Measurements from ENCODE around the gene SLC35C1. TPM values are rescaled to one million over a fixed set of nuclear protein-coding genes. Genes with fewer than 3 reads are reported as not detected.

Gene SLC35C1
- total and polyA plus RNA-seq, 2 of the 8 experiments (the other 6 are each of a cell fraction or from before 2014, with no cell fraction given) = 4.6 to 10.6 TPM

- ChIA-PET POLR2A (ENCODE audit: partially characterized antibody) (no interaction called here), CTCF (ENCODE audit: partially characterized antibody) (interaction anchor here (1.4 to 8.5 kb wide), 3 partner anchors 13 to 43 kb away, joined by 3 to 50 read pairs (median 12); no protein-coding TSS in a partner anchor)
- H3K18ac ChIP-seq (ENCODE audit: extremely low read depth, low read length) = no peak overlapping the region
- H3K56ac ChIP-seq (replicated peaks; ENCODE audit: insufficient read length, low read depth, low read length) = no peak overlapping the region
- H2AK5ac ChIP-seq (ENCODE audit: low read depth, low read length) = no peak overlapping the region
- no peak overlapping the region for H3K9ac ChIP-seq (replicated peaks in 1 of 4; ENCODE audit: extremely low read depth in 1 of 4, low read depth in 3 of 4, low read length in 3 of 4)
- no peak overlapping the region for H3K23ac ChIP-seq (ENCODE audit: insufficient read length)
- no peak overlapping the region for H2BK15ac ChIP-seq (ENCODE audit: low read length)
- H3K27ac ChIP-seq (ENCODE audit: low read depth, low read length) = no peak overlapping the region
- no peak overlapping the region for H2AFZ ChIP-seq (ENCODE audit: low read length)
- WGBS, 2 experiments (ENCODE audit: extremely low coverage in 1 of 2, insufficient coverage in 1 of 2, insufficient read length in 1 of 2, insufficient replicate concordance in 2 of 2, low coverage in 1 of 2, low lambda C conversion rate in 2 of 2, missing lambda C conversion rate in 1 of 2) = 93% methylated on average over 2 of the region's 2 CpGs; no CpG with 5 or more reads in 1 of the 2 experiments
- H2BK5ac ChIP-seq (ENCODE audit: low read depth, low read length) = no peak overlapping the region
- no peak overlapping the region for H2BK20ac ChIP-seq (ENCODE audit: low read length)
- H3K36me3 ChIP-seq (ENCODE audit: control insufficient read depth in 2 of 4, insufficient read depth in 4 of 4, low read length in 3 of 4) = no peaks in the 10 kb centered on the region
- H3K9me3 ChIP-seq (ENCODE audit: insufficient read depth in 2 of 2, low read depth in 1 of 2, low read length in 1 of 2) = no peaks in the 10 kb centered on the region
- no peak overlapping the region for H4K5ac ChIP-seq (ENCODE audit: insufficient read length, low read depth, low read length)
- H2BK120ac ChIP-seq (replicated peaks; ENCODE audit: low read depth, low read length) = no peak overlapping the region
- H3K14ac ChIP-seq (ENCODE audit: insufficient read length) = no peak overlapping the region
- FAIRE-seq (no peak), DNase-seq (ENCODE audit: low read depth in 1 of 2, low spot score in 2 of 2) (no peak)
- H3K27me3 ChIP-seq (replicated peaks in 1 of 4; ENCODE audit: control insufficient read depth in 3 of 4, extremely low read depth in 1 of 4, insufficient read depth in 3 of 4, low read length in 3 of 4) = no peaks in the 10 kb centered on the region
- no peaks in the 10 kb centered on the region for H3K79me1 ChIP-seq (ENCODE audit: low read depth, low read length)
- H3K23me2 ChIP-seq (ENCODE audit: low read depth, low read length) = no peaks in the 10 kb centered on the region
- no peak overlapping the region for H2BK12ac ChIP-seq (ENCODE audit: low read depth, low read length)
- H4K91ac ChIP-seq (replicated peaks; ENCODE audit: insufficient read length, low read length) = no peak overlapping the region
- no peaks in the 10 kb centered on the region for H3K79me2 ChIP-seq (ENCODE audit: control insufficient read depth in 1 of 2, insufficient read depth in 2 of 2, low read length in 2 of 2)
- no peaks in the 10 kb centered on the region for H4K20me1 ChIP-seq (replicated peaks in 1 of 2; ENCODE audit: control insufficient read depth in 1 of 2, insufficient read depth in 2 of 2, low read length in 2 of 2)
- no peak overlapping the region for H3K4me3 ChIP-seq (ENCODE audit: extremely low read depth in 1 of 4, insufficient read depth in 2 of 4, low read depth in 3 of 4, low read length in 4 of 4)
- no peak overlapping the region for H3K4ac ChIP-seq (replicated peaks; ENCODE audit: insufficient read length, low read depth, low read length)
- no peaks in the 10 kb centered on the region for H3K4me1 ChIP-seq (replicated peaks in 1 of 4; ENCODE audit: control insufficient read depth in 3 of 4, insufficient read depth in 4 of 4, low read length in 3 of 4)
- no peak overlapping the region for H4K8ac ChIP-seq (ENCODE audit: extremely low read depth, insufficient read depth, low read length)
- H3K4me2 ChIP-seq (ENCODE audit: insufficient read depth in 1 of 2, low read depth in 2 of 2, low read length in 2 of 2) = no peak overlapping the region
- TF ChIP-seq ATF2 (IDR thresholded peaks at IDR 0.05; ENCODE audit: low read length) (no peak), SP1 (IDR thresholded peaks at IDR 0.05; ENCODE audit: low read depth, low read length) (no peak), RAD21 (IDR thresholded peaks at IDR 0.05 in 1 of 2, conservative IDR thresholded peaks at IDR 0.05 in 1 of 2; ENCODE audit: low read depth in 2 of 2, low read length in 2 of 2) (no peak), CHD1 (IDR thresholded peaks at IDR 0.05; ENCODE audit: low read depth, low read length) (no peak), POLR2AphosphoS5 (IDR thresholded peaks at IDR 0.05; ENCODE audit: low read depth, low read length) (no peak), TCF12 (IDR thresholded peaks at IDR 0.05; ENCODE audit: low read depth, low read length) (no peak), CREB1 (IDR thresholded peaks at IDR 0.05) (no peak), EZH2 (IDR thresholded peaks at IDR 0.05; ENCODE audit: low read depth, low read length, severe bottlenecking) (no peak), GTF2F1 (IDR thresholded peaks at IDR 0.05; ENCODE audit: borderline replicate concordance, low read depth, low read length) (no peak), NANOG (IDR thresholded peaks at IDR 0.05; ENCODE audit: insufficient read depth, low read depth, low read length, poor library complexity, severe bottlenecking) (no peak), CTBP2 (IDR thresholded peaks at IDR 0.05; ENCODE audit: borderline replicate concordance, insufficient read depth, insufficient read length, low read length) (no peak), ATF3 (IDR thresholded peaks at IDR 0.05; ENCODE audit: insufficient read depth, low read depth, low read length) (no peak)
Measured at GRCh38 chr11:45830596-45830995, 25.6 kb downstream of the SLC35C1 start.

Measured in H1 (cell line).